CD4-positive, alpha-beta T cell (primary cell): ENCODE data around the gene TTLL12. TPM values are rescaled to one million over a fixed set of nuclear protein-coding genes. Genes with fewer than 3 reads are reported as not detected.

ENCODE experiments used
- ATAC-seq: fragments of 200-7000 bp; cut with Tn5 transposase; one replicate; pipeline ENCODE4 v1.10.0; 2022; ENCODE audit warnings: mild to moderate bottlenecking; ENCODE audit not compliant: poor library complexity
- CTCF ChIA-PET: fragments of 350-600 bp; sonication (Branson Sonifier 250); formaldehyde crosslinking; loops from one replicate; lab custom pipeline; 2021; ENCODE audit warnings: antibody characterized with exemption, inconsistent platforms; lab: Charles Lee
- POLR2A ChIA-PET: fragments of 350-600 bp; sonication (Branson Sonifier 250); formaldehyde crosslinking; loops from one replicate; lab custom pipeline; 2021; ENCODE audit warnings: antibody characterized with exemption, inconsistent platforms; lab: Charles Lee
- DNase-seq, 14 experiments: peaks; one replicate each; pipeline ENCODE4 v3.0.0-alpha.2; 2013 to 2020; ENCODE audit warnings: mixed read lengths in 2 of 14
- H3K27ac ChIP-seq, 2 donors: one replicate each; pipeline versions ENCODE4 v1.5.1 to v1.7.0; 2013; ENCODE audit warnings: low read length in 2 of 2, low read depth in 1 of 2, mild to moderate bottlenecking in 1 of 2
- H3K27me3 ChIP-seq, 2 experiments: 1 replicate in 1 of 2; 2 replicates in 1 of 2; pipeline versions ENCODE4 v1.6.1 to v1.7.0; 2013; ENCODE audit warnings: low read length in 2 of 2, control low read depth in 1 of 2, mild to moderate bottlenecking in 1 of 2, moderate library complexity in 1 of 2; ENCODE audit not compliant: insufficient read depth in 2 of 2, control insufficient read depth in 1 of 2
- H3K36me3 ChIP-seq: one replicate; pipeline ENCODE4 v1.6.1; 2013; ENCODE audit warnings: low read length, control low read depth; ENCODE audit not compliant: insufficient read depth
- H3K4me1 ChIP-seq: one replicate; pipeline ENCODE4 v1.6.1; 2013; ENCODE audit warnings: low read length, control low read depth; ENCODE audit not compliant: insufficient read depth
- H3K4me3 ChIP-seq: one replicate; pipeline ENCODE4 v1.5.1; 2013; ENCODE audit warnings: mild to moderate bottlenecking, low read length, moderate library complexity
- H3K9me3 ChIP-seq, 2 experiments: 1 replicate in 1 of 2; 2 replicates in 1 of 2; pipeline versions ENCODE4 v1.6.1 to v1.7.0; 2013; ENCODE audit warnings: low read length in 2 of 2, mild to moderate bottlenecking in 2 of 2, control low read depth in 1 of 2, moderate library complexity in 1 of 2; ENCODE audit not compliant: control insufficient read depth in 1 of 2, insufficient read depth in 1 of 2
- H3K27ac Mint-ChIP-seq: one replicate; pipeline ENCODE4 v1.8.0; 2020; ENCODE audit warnings: mixed read lengths
- H3K27me3 Mint-ChIP-seq: one replicate; pipeline ENCODE4 v1.8.0; 2021; ENCODE audit warnings: mixed read lengths
- H3K36me3 Mint-ChIP-seq: one replicate; pipeline ENCODE4 v1.8.0; 2021; ENCODE audit warnings: low read depth, mixed read lengths
- H3K4me1 Mint-ChIP-seq: one replicate; pipeline ENCODE4 v1.8.0; 2021; ENCODE audit warnings: low read depth, mixed read lengths
- H3K4me3 Mint-ChIP-seq: one replicate; pipeline ENCODE4 v1.8.0; 2020; ENCODE audit warnings: mild to moderate bottlenecking, mixed read lengths
- H3K9me3 Mint-ChIP-seq: one replicate; pipeline ENCODE4 v1.8.0; 2020; ENCODE audit warnings: mixed read lengths
- CTCF ChIP-seq: fragments of 200-600 bp; IDR thresholded peaks from one replicate; pipeline ENCODE4 v1.8.0; 2022; ENCODE audit warnings: antibody characterized with exemption, mild to moderate bottlenecking
- intact Hi-C, 2 experiments: fragments of 100-400 bp; cut with DNase I in 1 of 2; cut with micrococcal nuclease in 1 of 2; formaldehyde crosslinking; loops; one replicate each; pipeline versions ENCODE4 v1.15.1 to v1.9.0; 2023 to 2025; cut with DNase I, micrococcal nuclease
- total RNA-seq, 174 experiments: library from RNA in 2 of 174; stranded (reverse) in 2 of 174; gene quantifications; one replicate each; pipeline ENCODE4 v1.2.3 and lab custom pipeline; 2021 to 2026

TTLL12 gene
- total RNA-seq, 2 experiments from 2014 or later: 5.0 to 6.6 TPM

DNA sequence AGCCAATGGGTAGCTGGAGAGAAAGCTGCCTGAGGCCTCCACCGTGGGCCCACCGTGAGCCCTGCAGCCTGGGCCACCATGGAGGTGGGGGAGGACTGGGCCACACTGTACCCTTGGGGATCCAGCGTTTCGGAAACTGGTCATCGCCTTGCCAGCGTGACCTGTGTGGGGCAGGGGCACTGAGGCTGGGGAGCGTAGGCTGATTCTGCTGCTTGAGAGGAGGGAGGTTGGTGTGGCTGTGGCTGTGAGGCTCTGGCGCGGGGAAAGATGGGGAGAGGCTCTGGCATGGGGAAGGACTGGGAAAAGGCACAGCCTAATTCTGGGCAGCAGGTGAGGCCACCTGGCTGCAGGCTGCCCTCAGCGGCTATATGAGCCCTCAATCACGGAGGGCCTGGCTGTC is 12.6 kb upstream of the TTLL12 start:
- no peaks in the 10 kb centered on the region for H3K27me3 ChIP-seq
- H3K4me1 ChIP-seq: no peaks in the 10 kb centered on the region
- intact Hi-C loops: no loop called here
- DNase-seq (no peak), ATAC-seq (no peak)
- no peak for TF ChIP-seq CTCF
- Mint-ChIP-seq H3K27me3 (no peaks in the 10 kb centered on the region), H3K27ac (no peak overlapping the region), H3K9me3 (no peaks in the 10 kb centered on the region), H3K4me1 (no peaks in the 10 kb centered on the region), H3K4me3 (no peak overlapping the region), H3K36me3 (no peaks in the 10 kb centered on the region)
- H3K27ac ChIP-seq: no peak overlapping the region
- H3K4me3 ChIP-seq: no peak overlapping the region
- H3K9me3 ChIP-seq: no peaks in the 10 kb centered on the region
- ChIA-PET POLR2A (no interaction called here), CTCF (no interaction called here)
- no peaks in the 10 kb centered on the region for H3K36me3 ChIP-seq

DNA sequence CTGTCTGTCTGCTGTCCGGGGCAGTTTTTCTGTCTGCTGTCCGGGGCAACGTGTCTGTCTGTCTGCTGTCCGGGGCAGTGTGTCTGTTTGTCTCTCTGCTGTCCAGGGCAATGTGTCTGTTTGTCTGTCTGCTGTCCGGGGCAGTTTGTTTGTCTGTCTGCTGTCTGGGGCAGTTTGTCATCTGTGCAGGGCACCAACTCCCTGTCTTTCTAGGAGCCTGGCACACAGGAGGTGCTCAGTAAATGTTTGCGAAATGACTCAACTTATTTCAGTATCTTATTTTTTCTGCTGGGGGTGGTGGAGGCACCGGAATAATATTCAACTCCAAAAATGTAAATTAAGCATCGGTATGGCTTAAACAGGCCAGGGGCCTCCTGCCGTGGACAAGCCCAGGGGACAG is 12.0 kb upstream of the TTLL12 start:
- no peaks in the 10 kb centered on the region for H3K27me3 Mint-ChIP-seq
- no peaks in the 10 kb centered on the region for H3K4me1 Mint-ChIP-seq
- H3K36me3 ChIP-seq: no peaks in the 10 kb centered on the region
- ATAC-seq: no peak
- intact Hi-C loops: no loop called here
- no peaks in the 10 kb centered on the region for H3K4me1 ChIP-seq
- H3K36me3 Mint-ChIP-seq: no peaks in the 10 kb centered on the region
- DNase-seq: no peak
- CTCF ChIA-PET: no interaction called here
- no peak for TF ChIP-seq CTCF
- no peak overlapping the region for H3K4me3 Mint-ChIP-seq
- no peaks in the 10 kb centered on the region for H3K27me3 ChIP-seq
- POLR2A ChIA-PET: no interaction called here
- no peaks in the 10 kb centered on the region for H3K9me3 Mint-ChIP-seq
- H3K9me3 ChIP-seq: no peaks in the 10 kb centered on the region
- no peak overlapping the region for H3K4me3 ChIP-seq
- no peak overlapping the region for H3K27ac ChIP-seq
- no peak overlapping the region for H3K27ac Mint-ChIP-seq

- ATAC-seq: no peak
- POLR2A ChIA-PET: no interaction called here
- Histone ChIP-seq H3K36me3 (no peaks in the 10 kb centered on the region), H3K27ac (no peak overlapping the region), H3K27me3 (no peaks in the 10 kb centered on the region), H3K9me3 (no peaks in the 10 kb centered on the region), H3K4me3 (no peak overlapping the region), H3K4me1 (no peaks in the 10 kb centered on the region)
- Mint-ChIP-seq H3K4me3 (no peak overlapping the region), H3K4me1 (no peaks in the 10 kb centered on the region), H3K36me3 (no peaks in the 10 kb centered on the region), H3K27ac (no peak overlapping the region), H3K9me3 (no peaks in the 10 kb centered on the region), H3K27me3 (no peaks in the 10 kb centered on the region)
- no peak for DNase-seq
- CTCF ChIA-PET: no interaction called here
- TF ChIP-seq CTCF: no peak
- intact Hi-C loops: no loop called here
These were observed 11.2 kb upstream of the TTLL12 start for GRCh38 chr22:43198126-43198525.
